GM18507 (cell line): Measurements from ENCODE around the gene ZKSCAN3.

Experiments
- DNase-seq: peaks from one replicate; pipeline ENCODE4 v3.0.0; 2011; ENCODE audit warnings: low read depth; ENCODE audit not compliant: insufficient read length; ENCODE audit errors: extremely low spot score
- FAIRE-seq: peaks from 2 replicates; lab custom pipeline; 2011; peaks lifted over from hg19 to GRCh38; lab: Jason Lieb, UNC

ZKSCAN3 gene

GRCh38 chr6:28408076-28408802 is 58.5 kb downstream of the ZKSCAN3 start:
- DNase-seq = no peak
- FAIRE-seq = no peak

- no peak for FAIRE-seq
- no peak for DNase-seq
Observed at GRCh38 chr6:28410767-28411166, 61.0 kb downstream of the ZKSCAN3 start.

- DNase-seq = no peak
- FAIRE-seq = no peak
Observed at GRCh38 chr6:28413681-28414080, 63.9 kb downstream of the ZKSCAN3 start.
